Measurements from ENCODE around the gene ROPN1L. TPM values are rescaled to one million over a fixed set of nuclear protein-coding genes. Genes with fewer than 3 reads are reported as not detected.

Gene ROPN1L
- total RNA-seq, 1 experiment from 2014 or later = 0.40 TPM

DNA sequence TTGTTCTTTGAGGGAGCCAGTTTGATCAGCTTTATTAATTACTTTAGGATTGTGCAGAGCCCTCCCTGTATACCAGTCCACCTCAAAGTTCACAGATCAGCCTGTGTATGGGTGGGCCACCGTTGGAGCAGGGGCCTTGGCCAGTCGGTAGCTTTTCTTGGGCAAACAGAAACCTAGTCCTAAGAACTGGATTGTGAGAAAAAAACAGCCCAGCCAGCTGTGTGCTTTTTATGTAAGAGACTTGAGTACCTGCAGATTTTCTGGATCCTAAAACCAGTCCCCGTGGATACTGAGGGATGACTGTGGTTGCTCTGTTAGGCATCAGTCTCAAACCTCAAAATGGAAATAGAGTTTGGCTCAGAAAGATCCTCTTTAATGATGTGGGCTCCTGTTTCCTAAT lies 24.8 kb upstream of the ROPN1L start:
- CTCF ChIA-PET = interaction anchor here (0.7 kb wide), 1 partner anchor 77 kb away, joined by 4 read pairs; no protein-coding TSS in a partner anchor
- intact Hi-C loops (cut with micrococcal nuclease; ENCODE audit: unreplicated experiment) = no loop called here
- Mint-ChIP-seq H3K9me3 (ENCODE audit: low read depth, unreplicated experiment) (no peaks in the 10 kb centered on the region), H3K4me1 (ENCODE audit: low read depth, unreplicated experiment) (no peaks in the 10 kb centered on the region), H3K36me3 (ENCODE audit: insufficient read depth, unreplicated experiment) (peaks cover 44% of the 10 kb centered on the region), H3K27ac (ENCODE audit: unreplicated experiment) (no peak overlapping the region), H3K4me3 (ENCODE audit: low read depth, unreplicated experiment) (no peak overlapping the region), H3K27me3 (ENCODE audit: unreplicated experiment) (no peaks in the 10 kb centered on the region)
- no TSS peak for BruUV-seq (replicated peaks)
- TF ChIP-seq, protein P1, sequence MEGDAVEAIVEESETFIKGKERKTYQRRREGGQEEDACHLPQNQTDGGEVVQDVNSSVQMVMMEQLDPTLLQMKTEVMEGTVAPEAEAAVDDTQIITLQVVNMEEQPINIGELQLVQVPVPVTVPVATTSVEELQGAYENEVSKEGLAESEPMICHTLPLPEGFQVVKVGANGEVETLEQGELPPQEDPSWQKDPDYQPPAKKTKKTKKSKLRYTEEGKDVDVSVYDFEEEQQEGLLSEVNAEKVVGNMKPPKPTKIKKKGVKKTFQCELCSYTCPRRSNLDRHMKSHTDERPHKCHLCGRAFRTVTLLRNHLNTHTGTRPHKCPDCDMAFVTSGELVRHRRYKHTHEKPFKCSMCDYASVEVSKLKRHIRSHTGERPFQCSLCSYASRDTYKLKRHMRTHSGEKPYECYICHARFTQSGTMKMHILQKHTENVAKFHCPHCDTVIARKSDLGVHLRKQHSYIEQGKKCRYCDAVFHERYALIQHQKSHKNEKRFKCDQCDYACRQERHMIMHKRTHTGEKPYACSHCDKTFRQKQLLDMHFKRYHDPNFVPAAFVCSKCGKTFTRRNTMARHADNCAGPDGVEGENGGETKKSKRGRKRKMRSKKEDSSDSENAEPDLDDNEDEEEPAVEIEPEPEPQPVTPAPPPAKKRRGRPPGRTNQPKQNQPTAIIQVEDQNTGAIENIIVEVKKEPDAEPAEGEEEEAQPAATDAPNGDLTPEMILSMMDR (IDR thresholded peaks at IDR 0.05; ENCODE audit: unreplicated experiment) = no peak
- DNase-seq = no peak

DNA sequence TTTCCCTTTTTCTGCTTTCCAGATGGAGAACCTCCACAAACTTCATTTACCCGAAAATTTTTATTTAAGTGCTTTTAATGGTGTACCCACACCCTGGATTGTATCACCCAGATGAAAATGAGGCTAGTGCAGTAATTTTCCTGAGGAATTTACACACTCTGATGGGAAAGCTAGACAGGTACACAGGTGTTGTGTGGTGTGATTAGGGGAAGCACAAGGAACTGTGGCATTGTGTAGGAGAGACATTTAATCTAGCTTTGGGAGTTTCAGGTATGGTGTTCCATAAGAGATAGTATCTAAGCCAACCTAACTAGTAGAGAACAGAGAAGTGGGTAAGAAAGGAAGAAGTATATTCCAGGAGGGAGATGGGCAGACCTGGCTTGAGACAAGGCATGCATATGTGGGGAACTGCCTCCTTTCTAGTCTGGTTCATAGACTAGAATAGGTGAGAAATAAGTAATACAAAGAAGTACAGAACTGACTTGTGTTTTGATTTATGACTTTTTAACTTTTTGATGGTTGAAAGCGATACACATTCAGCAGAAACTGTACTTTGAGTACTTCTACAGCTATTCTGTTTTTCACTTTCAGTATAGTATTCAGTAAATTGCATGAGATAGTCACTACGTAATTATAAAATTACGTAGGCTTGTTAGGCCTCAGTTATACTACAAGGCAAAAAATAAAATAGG lies 22.9 kb upstream of the ROPN1L start:
- no peak for DNase-seq
- H3K27ac Mint-ChIP-seq (ENCODE audit: unreplicated experiment) = no peak overlapping the region
- CTCF ChIA-PET = interaction anchor here (0.5 kb wide), 1 partner anchor 175 kb away, joined by 6 read pairs; no protein-coding TSS in a partner anchor
- no peak overlapping the region for H3K4me3 Mint-ChIP-seq (ENCODE audit: low read depth, unreplicated experiment)
- no peaks in the 10 kb centered on the region for H3K4me1 Mint-ChIP-seq (ENCODE audit: low read depth, unreplicated experiment)
- H3K27me3 Mint-ChIP-seq (ENCODE audit: unreplicated experiment) = no peaks in the 10 kb centered on the region
- no TSS peak for BruUV-seq (replicated peaks)
- H3K9me3 Mint-ChIP-seq (ENCODE audit: low read depth, unreplicated experiment) = no peaks in the 10 kb centered on the region
- H3K36me3 Mint-ChIP-seq (ENCODE audit: insufficient read depth, unreplicated experiment) = peaks cover 37% of the 10 kb centered on the region
- TF ChIP-seq, protein P1 (IDR thresholded peaks at IDR 0.05; ENCODE audit: unreplicated experiment) = no peak
- intact Hi-C loops (cut with micrococcal nuclease; ENCODE audit: unreplicated experiment) = no loop called here

DNA sequence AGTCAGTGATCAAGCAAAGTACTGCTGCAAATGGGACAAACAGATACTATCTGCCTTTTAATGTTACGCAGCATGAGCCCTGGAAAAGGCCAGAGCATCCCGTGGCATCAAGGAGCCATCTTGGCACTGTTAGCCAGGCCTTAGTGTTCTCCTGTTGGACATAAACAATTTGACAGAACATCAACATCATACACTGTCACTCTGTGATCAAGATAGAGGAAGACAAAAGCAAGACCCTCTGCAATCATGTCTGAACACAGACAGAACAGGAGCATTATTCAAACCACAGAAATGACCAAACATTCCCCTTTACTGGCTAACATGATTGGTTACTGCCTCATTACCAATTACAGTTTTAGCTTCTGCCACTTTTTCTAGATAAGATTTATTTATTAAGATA lies 21.2 kb upstream of the ROPN1L start:
- no peak for DNase-seq
- Mint-ChIP-seq H3K36me3 (ENCODE audit: insufficient read depth, unreplicated experiment) (peaks cover 37% of the 10 kb centered on the region), H3K9me3 (ENCODE audit: low read depth, unreplicated experiment) (no peaks in the 10 kb centered on the region), H3K27me3 (ENCODE audit: unreplicated experiment) (no peaks in the 10 kb centered on the region), H3K4me1 (ENCODE audit: low read depth, unreplicated experiment) (no peaks in the 10 kb centered on the region), H3K27ac (ENCODE audit: unreplicated experiment) (no peak overlapping the region), H3K4me3 (ENCODE audit: low read depth, unreplicated experiment) (no peak overlapping the region)
- TF ChIP-seq, protein P1 (IDR thresholded peaks at IDR 0.05; ENCODE audit: unreplicated experiment) = no peak
- CTCF ChIA-PET = interaction anchor here (0.7 kb wide), 1 partner anchor 136 kb away, joined by 3 read pairs; no protein-coding TSS in a partner anchor
- intact Hi-C loops (cut with micrococcal nuclease; ENCODE audit: unreplicated experiment) = no loop called here
- BruUV-seq (replicated peaks) = no TSS peak

DNA sequence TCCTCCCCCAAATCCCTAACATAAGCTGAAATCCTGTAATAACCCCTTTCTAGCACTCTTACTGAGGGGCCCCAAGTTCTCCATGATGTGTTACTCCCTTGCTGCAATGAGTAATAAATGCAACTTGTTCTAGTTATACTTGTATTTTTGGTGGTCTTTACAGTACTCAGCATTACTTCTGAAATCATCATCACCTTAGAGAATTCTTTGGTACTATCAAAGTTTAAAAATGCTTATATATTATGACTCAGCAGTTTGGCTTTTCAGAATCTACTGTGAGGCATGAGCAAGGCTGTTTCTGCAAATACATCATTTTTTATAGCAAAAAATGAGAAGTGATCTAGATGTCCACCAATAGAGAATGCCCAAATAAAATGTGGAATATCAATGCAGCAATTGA lies 20.7 kb upstream of the ROPN1L start:
- Mint-ChIP-seq H3K9me3 (ENCODE audit: low read depth, unreplicated experiment) (no peaks in the 10 kb centered on the region), H3K4me1 (ENCODE audit: low read depth, unreplicated experiment) (no peaks in the 10 kb centered on the region), H3K27me3 (ENCODE audit: unreplicated experiment) (no peaks in the 10 kb centered on the region), H3K27ac (ENCODE audit: unreplicated experiment) (no peak overlapping the region), H3K36me3 (ENCODE audit: insufficient read depth, unreplicated experiment) (peaks cover 37% of the 10 kb centered on the region), H3K4me3 (ENCODE audit: low read depth, unreplicated experiment) (no peak overlapping the region)
- CTCF ChIA-PET = interaction anchor here (0.7 kb wide), 1 partner anchor 136 kb away, joined by 3 read pairs; no protein-coding TSS in a partner anchor
- intact Hi-C loops (cut with micrococcal nuclease; ENCODE audit: unreplicated experiment) = no loop called here
- no TSS peak for BruUV-seq (replicated peaks)
- TF ChIP-seq, protein P1 (IDR thresholded peaks at IDR 0.05; ENCODE audit: unreplicated experiment) = no peak
- DNase-seq = no peak
